DMS53 treated with DMSO at 0.1 percent for 48 hours (cell line): ENCODE results near the gene POLG.

Source experiments
- DNase-seq: peaks from one replicate; lab custom pipeline; 2025; ENCODE audit not compliant: unreplicated experiment; lab: John Stamatoyannopoulos, UW

The POLG gene

DNA sequence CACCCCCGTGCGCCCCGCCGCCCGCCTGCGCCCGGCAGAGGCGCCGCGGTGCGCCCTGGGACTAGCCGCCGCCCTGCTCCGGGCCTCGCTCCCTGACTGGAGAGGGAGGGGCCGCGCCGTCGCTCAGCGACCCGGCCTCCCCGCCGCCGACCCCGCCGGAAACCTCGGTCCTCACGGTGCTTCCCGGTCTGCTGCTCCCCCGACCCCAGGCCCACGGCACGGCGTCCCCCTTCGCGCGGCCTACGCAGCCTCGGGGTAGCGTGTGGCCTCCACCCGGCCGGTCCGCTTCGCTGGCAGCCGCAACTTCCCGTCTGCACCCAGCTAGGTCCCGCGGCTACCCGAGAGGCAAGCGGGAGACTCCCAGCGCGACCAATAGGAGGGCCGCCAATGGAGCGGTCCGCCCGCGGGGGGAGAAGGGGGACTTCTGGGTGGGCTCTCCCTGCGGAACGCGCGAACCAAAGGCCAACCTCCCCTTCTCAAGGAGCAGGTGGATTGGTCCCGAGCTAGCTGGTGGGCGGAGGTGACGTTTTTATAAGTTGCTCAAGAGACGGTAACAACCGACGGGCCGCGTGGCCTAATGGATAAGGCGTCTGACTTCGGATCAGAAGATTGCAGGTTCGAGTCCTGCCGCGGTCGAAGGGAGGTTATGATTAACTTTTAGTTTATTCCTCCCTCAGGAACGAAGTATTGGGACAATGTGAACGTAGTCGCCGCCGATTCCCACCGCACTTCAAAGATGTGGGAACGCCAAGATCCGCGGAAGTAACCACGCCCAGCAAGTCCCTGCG lies at the start of gene POLG:
Gene POLG, minus strand, starts transcription at position 315 of the 788 bp plus-strand sequence. CDS start 1,070 bp downstream, outside the sequence.
- peak; percentile 82 for DNase-seq

DNA sequence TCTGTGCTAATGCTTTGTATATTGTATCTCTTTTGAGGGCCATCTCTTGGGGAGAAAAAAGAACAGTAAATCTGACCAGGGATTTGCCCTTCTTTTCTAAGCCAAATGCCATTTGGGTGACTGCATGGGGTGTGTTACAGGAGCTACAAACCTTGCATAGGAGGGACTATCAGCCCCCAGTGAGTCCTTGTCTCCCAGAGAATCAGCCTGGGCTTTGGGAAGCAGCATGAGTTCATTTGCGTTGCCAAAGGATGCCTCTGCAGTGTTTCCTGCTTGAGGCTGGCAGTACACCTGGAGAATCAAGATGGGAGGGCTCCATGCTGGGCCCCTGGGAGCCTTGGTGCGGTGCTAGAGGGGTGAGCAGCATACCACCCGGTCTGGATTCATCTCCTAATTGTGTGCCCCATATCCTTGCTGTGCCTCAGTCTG lies 49.6 kb upstream of the POLG start:
- DNase-seq = no peak

DNA sequence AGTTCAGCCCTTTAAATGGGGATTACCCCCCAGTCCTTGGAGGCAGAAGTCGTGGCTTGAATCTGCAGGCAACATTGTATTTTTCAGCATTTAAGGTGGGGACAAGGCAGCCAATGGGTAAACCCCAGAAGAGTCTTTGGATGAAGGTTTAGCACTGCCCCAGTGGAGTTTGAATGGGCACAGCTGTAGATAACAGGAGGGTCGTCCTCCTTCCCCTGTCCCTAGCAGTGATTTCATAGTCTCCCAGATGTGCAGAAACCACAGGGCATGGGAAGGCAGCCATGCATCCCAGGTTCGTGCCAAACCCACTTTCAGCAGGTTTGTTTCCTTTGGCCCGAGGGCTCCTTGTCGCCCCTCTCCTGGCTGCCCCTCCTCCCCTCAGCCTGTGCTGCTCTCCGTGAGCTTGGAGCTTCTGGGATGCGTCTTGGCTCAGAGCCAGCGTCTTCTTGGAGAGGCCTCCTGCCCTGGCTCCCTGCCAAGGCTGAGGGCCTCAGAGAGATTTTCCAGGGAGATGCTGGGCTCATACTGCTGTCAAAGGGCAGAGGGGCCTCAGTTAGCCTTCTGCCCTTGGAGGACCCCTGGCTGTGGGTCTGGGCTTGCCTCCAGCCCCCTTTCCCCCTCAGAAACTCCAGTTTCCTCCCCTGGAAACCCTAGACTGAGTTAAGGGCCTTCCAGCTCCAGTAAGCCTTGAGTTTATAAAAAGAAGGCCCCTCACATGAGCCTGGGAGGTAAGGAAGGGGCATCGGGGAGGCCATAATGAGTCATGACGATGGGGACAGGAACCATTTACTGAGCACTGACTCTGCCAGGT lies 48.9 kb upstream of the POLG start:
- DNase-seq = peak; percentile 57

DNA sequence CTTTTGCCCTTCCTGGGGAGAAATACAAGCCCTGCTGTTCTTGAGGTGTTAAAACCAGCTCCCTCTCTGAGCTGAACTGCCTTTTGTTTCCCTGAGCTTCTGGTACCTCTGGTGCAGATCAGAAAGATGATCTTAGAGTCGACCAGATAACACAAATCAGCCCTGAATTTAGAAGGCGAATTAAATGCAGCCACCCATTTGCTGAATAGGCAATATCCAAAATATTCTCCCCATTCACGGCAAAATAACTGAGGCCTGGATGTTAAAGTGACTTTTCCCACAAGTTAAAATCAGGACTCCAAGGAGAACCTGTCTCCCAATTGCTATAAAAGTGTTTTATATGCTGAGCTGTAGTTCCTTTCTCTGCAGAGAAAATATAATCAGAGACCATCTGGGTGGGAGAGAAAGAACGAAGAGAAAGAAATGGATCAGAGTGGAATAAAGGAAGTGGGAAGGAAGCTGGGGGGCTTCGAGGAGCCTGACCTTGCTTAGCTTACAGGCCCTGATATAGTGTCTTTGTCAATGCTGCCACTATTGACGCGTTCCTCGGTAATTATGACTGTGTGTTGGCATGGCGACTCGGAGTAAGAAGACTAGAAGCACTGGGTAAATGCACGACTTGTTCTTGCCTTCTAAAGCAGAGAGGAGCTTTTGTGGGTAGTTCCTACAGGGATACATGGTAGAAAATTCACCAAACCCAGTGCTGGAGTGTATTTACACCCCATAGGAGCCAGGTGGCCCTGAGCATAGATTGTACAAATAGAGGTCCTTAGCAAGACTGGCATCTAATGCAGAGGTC lies 47.5 kb upstream of the POLG start:
- no peak for DNase-seq

DNA sequence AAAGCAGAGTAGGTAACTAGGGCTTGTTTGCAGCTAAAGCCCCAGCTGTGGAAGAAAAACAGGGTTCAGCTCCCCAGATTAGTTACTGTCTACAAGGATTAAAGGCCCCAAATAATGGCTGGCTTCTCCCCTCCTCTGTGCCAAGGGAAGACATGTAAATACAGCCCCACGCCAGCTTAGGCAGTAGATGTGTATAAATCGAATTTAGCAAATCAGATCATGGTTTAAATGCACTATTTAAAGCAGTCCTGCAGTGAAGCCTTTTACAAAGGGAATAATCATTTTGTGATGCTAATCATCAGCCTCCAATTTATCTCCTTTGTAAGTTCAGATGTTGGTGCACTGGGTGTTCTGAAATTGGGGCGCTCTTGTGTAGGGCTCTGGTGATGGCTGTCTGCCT lies 46.7 kb upstream of the POLG start:
- no peak for DNase-seq

DNA sequence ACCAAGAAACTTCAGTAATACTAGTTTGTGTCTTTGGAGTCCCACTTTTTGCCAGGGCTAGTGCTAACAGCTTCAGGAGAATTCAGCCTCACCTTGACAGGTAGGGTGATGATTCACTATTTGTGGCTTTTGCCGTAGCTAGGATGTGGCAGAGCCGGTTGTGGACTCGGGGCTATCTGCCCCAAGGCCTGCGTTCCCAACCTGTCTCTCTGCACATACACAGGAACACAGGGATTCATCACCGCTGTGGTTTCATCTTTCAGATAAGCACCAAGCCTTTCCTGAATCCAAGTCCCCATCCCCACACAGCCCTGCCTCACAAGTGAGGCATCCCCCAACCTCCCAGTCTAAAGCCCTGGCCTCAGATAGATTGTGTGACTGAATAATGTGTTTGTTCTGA lies 45.2 kb upstream of the POLG start:
- no peak for DNase-seq

DNA sequence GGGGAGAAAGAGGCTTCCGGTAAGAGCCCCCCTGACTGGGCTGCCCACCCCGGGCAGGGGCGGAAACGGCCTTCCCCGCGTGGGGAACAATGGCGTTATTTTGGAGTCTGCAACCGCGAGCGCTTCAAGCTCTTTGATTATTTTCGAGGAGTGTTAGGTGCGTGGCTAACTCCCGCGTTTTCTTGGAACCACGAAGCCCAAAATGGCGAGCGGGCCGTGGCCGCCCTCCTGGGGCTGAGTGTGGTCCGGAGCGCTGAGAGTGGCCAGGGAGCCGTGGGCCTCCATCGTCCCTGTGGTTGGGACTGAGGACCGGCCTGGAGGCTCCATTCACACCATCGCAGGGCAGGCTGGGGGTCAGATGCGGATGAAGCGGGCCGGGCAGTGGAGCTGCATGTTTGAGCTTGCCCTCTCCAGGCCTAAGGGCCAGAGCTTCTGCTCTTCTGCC lies 44.6 kb upstream of the POLG start:
- DNase-seq = no peak

DNA sequence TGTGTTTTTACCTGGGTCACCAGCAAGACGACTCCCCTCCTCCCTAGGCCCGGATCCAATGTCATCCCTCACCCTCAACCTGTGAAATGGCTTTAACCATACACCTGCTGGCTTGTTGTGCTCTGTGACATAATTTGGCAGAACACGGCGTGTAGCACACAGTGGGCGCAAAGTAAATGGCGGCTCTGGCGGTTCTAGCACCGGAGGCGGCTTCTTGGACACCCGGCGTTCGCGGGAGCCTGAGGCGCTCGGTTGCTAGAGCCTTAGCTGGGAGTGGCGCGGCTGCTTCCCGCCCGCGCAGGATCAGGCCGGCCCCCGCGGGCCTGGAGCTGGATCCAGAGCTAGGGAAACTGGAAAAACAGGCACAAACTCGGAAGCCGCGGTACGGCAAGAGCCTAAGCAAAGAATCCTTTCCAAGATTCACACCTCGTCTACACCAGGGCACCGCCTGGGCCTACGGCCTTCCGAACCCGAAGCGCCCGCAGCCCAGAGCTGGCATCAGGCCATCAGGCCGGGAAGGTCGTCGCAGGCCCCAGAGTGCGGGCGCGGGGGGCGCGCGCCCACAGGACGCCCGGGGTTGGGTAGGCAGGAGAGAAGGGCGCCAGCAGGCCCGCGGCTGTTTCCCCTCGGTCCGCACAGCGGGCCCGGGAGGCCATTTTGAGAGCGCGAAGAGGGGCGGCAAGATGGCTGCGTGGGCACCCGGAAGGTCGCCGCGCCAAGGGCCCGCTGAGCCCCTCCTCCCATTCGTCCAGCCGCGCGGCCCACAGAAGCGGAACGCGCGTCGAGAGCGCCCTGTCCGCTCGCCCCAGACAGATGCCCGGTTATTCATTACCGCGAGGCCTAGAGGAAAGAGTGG lies 43.9 kb upstream of the POLG start:
- DNase-seq = no peak

DNA sequence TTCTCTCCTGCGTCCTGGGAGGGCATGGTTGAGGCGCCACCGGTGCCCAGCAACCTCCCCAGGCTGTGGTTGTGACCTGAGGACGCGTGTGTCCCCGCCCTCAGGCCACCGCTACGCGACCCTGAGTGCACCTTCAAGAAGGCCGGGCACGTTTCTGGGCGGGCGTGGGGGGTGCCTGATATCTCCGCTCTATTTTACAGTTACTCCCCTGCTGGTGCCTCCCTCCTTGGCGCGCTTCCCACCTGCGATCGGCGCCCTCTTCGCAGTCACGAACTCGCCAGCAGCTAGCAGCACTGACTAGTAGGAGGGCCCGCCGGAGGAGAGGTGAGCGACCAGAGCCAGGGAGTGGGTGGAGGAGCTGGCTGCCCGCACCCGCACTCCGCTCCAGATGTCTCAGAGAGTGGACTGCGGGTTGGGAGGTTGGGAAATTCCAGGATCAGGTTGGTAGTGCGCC lies 43.2 kb upstream of the POLG start:
- DNase-seq = no peak

DNA sequence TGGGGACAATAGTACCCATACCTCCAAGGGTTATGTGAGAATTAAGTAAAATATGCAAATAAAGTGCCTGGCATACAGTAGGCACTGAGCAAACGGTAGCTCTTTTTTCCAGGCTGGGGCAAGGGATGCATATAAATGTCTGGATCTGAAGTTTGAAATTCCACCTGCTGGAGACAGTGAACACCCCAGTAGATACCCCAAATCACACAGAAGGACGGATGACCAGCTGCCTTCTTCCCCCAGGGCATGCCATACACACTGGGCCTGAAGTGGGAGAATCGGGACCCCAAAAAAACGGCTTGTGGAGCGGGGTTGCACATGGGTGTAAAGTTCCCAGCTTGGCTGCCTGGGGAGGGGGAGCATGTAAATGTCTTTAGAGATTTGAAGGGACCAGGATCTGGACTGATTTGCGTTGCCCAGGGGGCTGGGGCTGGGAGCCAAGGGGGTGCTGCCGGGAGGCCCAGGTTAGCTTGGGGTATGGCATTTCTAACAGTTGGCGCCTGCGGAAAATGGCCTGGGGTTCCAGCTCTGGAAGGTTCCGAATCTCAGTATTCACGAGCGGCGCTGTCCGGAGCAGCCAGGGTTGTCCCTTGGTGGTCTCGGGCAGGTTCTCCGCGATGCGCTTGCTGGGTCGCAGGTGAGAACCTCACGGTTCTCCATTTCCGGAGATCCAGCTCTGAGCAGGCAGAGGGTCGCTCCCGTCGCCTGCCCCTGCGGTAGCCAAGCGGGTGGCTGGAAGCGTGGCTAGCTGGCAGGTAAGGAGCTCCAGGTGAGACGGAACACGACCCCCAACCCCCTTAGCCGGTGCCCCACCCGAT lies 42.6 kb upstream of the POLG start:
- no peak for DNase-seq

DNA sequence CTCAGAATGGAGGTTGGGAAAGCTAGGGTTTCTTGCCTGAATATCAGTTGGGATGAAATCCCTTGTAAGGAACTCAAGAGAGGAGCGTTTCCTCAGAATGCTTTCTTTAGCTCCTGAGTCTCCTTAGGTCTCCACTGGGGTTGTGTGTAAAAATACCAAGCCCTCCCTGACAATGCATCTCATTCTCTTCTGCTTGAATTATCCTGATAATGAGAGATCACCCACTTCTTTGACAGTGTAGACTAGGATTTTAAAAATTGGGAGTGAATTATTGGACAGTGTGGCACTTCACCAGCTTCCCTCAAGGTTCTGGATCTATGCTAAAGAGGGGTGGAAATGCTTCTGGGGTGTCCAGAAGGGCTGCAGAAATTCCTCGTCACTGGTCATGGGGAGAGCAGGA lies 41.8 kb upstream of the POLG start:
- no peak for DNase-seq

DNA sequence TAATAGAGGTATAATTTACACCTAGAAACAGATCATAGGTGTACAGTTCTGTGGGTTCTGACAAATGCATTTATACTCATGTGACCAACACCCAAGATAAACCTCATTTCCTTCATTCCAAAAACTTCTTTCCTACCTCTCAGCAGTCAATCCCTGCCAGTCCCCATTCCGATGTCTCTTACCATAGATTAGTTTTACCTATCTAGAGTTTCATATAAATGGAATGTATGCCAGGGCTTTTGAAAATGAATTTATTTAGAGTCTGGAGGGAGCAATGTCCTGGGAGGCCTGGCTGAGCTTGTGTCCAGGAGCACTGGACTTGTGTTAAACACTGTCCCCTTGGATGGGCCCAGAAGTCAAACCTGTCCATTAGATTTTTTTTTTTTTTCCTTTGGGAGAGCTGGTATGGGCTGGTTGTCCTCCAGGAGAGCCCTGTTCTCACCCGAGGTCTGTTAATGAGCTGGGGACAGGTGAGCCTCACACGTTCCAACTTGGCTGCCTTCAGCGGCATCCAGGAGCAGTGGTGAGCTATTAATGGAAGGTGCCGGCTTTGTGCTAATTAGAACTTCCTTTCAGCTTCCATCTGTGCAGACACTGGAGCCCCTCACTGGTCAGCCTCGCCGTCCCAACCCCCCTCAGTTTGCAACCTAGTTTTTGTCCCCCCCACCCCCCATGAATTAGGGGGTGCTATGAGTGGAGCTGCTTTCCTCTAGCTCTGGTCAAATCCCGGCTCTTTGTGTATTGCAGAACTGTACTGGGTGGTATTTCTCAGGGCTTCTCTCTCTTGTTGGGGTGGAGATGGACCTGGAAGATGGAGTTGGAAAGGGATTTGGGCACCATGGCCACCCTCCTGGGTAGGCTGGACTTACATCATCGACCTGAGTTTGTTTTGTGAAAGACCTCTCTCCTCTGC lies 40.7 kb upstream of the POLG start:
- no peak for DNase-seq

DNA sequence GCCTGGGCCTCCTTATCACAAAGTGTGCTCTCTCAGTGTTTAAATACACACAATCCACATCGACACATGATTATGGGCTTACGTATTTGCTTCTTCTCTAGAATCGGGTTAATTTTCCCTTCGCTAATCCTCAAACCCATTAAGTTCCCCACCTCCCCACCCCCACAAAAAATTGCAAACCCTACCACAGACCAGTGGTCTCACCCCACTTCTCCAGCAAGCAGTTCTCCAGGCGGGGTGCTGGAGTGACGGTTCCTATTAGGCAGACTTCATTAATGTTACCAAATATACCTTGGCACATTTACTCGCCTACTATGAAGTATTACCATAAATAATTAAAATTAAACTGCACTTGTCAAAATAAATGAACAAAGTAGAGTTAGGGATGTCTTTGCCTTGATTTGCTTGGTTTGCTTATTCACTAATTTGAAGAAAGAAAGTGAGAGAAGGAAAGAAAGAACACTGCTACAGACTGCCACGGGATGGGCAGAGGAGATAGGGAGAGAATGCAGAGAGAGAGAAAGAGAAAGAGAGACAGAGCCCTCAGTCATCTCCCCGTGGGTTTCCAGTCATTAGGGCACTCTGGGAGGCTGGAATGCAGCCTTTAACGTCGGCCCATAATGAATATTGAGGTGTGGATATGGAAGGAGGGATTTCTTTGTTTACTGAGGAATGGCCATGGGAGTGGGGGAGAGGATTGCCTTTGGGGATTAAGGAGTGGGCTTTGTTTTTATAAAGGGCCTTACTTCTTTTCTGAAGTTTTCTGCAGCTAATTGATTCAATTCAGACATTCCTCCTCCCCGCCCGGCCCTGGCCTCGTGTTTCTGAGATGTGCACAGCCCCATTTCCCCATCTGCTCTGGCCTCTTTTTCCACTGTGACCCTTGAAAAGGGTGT lies 39.7 kb upstream of the POLG start:
- no peak for DNase-seq

DNA sequence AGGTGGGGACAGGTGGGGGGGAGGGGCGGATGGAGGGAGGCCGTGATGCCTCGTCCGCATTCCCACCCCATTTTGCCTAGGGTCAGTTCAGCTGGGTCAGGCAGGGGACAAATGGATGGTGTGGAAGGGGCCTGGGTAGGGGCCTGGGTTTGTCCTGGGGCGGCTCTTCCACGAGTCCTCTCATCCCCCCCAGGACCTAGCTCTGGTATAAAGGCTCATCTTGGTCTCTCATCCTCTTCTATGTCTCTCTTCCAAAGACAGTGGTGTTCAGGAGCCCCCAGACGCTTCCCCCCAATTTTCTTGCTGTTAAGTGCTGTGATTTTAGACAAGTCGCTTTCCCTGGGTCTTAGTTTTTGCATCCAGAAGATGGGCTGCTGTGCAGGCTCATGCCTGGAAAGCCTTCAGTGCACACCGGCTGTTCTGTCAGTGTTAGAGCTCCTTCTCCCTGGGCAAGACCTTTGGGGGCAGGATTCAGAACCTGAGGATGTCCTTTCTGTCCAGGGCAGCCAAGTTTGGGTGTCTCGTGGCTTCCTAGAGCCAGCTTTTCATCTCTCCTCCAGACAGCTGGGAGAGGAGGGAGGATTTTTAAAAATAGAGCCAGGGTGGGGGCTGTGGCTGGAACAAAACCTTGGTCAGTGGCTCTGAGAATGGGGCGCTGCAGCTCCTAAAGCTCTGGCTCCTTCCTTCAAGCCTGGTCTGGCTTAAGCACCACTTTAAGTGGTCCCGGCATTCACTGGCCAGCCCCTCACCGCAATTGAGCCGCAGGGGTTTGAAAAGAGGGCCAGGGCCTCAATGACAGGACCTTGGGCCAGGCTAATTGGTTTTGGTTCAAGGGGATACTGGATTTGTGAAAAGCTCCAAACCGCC lies 37.7 kb upstream of the POLG start:
- no peak for DNase-seq

DNA sequence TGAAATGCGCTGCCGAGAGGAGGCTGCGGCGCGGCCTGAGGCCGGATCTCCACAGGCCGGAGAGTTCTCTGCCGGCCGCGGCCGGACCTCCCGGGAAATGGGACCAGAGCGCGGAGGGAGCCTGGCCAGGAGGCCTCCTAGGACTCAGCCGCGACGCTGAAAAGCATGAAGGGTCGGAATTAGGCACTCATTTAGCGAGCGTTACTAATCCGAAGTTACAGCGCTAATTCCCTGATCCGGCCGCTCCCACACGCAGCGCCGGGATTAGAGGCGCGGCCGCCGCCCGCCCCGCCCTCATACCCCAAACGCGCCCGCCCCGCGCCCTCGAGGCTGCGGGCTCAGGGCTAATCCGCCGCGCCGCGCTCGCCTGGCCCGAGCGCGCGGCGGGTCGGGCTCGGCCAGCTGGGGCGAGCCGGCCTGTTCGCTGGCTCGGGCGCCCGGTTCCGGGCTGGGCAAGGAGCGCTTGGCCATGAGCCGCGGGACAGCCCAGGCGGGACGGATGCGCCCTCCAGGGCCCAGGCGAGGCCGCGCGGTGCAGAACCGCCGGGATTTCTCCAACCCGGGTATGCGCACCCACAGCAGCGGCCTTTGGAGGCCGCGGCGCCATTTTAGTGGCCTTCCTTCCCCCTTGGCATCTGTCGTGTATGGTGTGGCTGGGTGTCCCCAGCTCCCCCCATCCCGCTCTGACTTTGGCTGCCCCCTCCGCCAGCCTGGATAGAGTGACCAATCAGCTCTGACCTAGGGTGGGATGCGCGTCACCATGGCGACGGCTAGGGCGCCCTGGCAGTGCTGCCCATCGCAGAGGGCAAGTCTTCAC lies 36.8 kb upstream of the POLG start:
- DNase-seq = no peak

DNA sequence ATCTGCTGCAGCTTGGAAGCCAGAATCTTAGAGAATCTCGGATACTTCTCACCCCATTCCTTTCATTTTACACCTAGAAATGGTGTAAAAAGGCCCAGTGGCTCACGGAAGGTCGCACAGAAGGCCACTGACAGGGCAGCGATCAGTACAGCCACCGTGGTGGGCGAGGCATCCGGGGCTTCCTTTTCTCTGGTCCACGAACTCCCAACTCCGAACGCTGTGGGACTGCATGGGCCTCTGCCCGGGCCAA lies 36.3 kb upstream of the POLG start:
- no peak for DNase-seq
